Cortex of kidney (tissue), 1 donor: ENCODE data around the gene TEX2.

Source experiments
- DNase-seq: peaks from one replicate; lab custom pipeline; 2025; lab: John Stamatoyannopoulos, UW

The TEX2 gene

DNA sequence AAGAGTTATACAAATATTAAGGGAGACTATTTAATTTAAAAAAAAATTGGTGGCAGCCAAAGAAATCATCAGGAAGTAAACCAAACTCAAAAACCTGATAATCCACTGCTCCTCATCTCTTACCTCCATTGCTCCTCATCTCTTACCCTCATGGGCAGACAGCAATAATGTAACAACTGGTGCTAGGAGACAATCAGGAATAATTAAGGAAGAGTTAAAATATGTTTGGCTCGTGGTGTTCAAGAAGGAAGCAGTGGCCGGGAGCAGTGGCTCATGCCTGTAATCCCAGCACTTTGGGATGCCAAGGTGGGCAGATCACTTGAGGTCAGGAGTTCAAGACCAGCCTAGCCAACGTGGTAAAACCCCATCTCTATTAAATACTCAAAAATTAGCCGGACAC lies 151.2 kb downstream of the TEX2 start:
- DNase-seq = no peak

DNA sequence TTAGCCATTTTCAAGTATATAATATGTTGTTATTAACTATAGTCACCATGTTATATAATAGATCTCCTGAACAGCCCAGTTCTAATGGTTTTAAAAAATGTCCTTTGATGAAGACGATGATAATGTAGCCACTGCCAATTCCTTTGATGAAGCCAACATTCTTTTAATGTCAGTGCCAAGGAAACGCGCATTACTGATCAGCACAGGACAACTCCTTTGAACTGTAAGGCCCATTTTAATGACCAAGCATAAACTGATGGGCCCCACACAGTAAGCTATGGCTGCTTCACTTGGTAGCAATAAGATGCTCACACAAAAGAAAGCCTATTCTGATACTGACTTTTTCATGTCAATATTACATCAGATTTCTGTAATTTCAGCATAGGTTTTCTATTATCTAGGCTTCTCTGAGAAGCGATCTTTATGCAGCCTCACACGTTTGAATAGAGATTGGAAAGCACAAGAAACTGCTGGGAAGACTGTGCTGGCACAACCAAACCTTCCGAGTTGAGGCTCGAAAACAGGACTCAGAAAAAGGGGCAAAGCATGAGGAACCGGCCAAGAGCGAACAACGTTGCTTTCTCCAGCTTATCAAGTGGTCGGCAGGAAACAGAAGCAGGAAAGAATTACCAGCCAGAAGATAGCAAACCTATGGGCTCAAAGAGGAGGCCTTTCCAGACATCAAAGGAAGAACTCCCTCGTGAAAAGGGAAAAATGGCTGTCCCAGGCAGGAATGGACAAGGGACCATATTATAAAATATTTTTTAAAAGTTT lies 152.5 kb downstream of the TEX2 start:
- DNase-seq = no peak

DNA sequence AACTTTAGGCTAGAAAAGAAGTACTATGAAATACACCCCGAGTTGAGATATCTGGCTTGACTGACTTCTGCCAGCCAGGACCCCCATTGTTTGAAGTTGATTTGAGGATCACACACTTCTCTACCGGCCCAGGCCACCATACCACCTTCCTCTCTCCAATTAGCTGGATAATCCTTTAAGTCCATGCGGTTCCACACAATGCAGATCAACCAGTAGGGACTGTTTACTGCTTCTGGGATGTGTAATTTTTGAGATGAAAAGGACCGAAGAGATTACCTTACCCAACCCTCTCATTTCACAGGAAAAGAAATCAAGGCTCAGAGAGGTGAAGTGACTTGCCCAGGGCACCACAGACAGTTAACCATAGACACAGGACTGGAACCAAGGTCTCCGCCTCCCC lies 153.7 kb downstream of the TEX2 start:
- DNase-seq = no peak

DNA sequence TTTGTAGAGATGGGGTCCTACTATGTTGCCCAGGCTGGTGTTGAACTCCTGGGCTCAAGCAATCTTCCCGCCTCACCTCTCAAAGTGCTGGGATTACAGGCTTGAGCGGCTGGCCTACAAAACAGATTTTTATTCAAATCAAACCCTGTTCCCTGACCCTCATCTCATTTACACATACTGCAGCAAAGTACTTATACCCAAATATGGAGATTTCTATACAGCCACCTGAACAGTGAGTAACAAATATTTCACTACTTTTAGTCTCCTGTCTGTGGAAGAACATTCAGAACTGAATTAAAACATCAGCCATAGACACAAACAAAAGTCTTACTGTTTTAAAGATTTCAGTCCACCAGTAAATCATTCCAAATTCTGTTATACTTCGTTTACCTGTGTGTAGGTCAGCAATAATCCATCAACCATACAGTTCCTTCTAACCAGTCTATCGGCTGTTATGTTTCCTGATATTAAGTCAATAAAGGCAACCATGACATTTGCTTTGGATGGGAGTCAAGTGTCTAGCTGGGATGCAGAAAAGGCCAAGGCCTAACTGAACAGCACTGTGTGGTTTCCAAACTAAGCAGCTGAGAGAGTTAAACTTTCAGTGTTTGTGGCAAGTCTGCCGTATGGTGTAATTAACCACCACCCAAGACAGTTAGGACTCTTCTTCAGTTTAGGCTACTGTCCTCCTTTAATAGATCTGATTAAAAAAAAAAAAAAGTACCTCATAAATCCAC lies 155.4 kb downstream of the TEX2 start:
- DNase-seq = no peak

DNA sequence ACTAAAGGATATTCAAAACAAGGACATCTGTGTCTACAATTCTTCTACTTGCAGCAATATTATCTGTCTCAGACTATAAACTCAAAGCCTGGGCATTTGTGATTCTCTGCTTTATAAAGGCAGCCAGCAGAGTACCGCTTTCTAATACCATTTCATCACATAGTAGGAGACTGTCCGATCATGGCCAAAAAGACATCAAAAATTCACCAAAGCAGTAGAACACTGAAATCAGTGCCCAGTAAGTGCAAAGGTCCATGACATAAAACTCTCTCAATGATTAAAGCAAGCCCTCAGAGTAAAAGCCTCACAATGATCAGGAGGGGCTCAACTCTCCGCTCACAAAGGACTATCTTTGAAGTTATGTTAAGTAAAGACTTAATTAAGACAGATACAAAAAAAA lies 156.1 kb downstream of the TEX2 start:
- no peak for DNase-seq

DNA sequence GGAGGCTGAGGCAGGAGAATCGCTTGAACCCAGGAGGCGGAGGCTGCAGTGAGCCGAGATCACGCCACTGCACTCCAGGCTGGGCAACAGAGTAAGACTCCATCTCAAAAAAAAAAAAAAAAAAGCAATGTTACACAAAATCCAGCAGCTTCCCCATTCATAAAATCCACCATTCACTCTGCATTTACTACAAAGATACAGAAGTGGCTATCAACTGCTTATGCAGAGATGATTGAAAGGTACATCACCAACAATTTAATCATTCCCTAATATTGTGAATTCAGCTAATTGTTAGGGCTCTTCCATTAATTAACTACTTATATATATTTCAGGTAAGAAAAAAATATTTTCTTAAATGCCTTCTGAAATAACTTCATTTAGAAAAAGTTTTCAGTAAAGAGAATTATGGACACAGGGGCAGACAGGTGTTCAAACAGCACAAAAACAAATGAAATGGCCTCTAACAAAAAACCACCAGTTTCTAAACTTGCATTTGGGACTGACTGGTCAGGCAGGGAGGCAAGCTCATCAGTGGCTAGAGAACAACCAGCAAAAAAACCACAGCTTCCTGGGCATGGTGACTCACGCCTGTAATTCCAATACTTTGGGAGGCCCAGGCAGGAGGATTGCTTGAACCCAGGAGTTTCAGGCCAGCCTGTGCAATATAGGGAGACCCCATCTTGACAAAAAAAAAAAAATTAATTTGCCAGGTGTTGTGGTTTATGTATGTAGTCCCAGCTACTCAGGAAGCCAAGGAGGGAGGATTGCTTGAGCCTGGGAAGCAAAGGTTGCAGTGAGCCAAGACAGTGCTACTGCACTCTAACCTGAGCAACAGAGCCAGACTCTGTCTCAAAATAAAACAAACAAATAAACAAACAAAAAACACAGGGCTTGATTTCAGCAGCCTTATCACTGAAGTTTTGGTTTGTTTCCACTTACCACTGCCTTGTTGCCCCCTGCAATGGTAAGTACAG lies 159.4 kb downstream of the TEX2 start:
- DNase-seq = no peak

DNA sequence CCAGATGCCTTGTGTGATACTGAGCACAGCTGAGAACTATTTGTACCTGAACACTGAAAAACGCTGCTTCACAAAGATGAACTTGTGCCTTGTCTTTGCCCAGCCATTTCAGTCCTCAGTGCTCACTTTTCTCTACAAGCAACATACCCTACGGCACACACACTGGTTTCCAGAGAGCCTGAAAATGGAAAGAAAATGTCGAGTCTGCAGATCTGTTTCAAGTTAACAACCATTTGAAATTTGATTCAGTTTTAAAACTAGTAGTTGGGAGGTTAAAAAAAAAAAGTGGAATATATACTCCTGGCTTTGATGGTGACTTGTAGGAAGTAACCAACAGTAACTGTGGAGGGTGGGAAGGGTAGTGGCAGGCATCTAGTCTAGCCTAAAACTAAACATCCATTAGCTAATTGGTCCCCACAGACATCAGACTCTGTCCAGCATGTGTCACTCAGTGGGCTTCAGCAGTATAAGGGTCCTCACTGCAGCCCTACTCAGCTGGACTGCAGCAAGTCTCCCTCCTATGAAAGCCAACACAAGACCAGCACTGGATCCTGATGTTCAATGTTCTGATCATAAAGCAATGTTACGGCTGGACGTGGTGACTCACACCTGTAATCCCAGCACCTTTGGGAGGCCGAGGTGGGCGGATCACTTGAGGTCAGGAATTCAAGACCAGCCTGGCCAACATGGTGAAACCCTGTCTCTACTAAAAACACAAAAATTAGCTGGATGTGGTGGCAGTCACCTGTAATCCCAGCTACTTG lies 160.3 kb downstream of the TEX2 start:
- no peak for DNase-seq

DNA sequence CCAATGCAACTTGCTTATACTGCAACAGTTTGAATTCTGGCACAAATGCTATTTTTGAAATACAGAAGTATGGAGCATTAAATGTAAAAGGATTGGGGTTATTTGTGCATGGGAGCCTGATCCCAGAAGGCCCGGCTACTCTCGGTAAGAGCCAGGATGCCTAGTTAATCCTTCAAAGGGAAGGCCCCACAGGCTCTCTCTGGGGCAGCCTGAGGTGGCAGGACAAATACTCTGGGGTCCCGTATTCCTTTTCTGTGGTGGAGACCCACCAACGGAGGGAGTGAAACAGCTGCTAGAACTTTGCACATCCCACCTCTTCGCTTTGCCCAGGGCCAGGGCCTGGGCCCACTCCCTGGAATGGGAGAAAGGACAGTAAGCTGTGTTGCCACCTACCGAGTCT lies 163.5 kb downstream of the TEX2 start:
- DNase-seq = no peak
